NCI-H524 treated with DMSO at 0.1 percent for 48 hours (cell line): ENCODE measurements around the gene IL31RA.
"Not testable (repeated sequence)": the region's sequence is repeated elsewhere in the genome, so short reads cannot be mapped to it uniquely, and the experiment has no call there.

Experiments used
- DNase-seq: peaks from one replicate; lab custom pipeline; 2025; lab: John Stamatoyannopoulos, UW

The IL31RA gene

GRCh38 chr5:55925712-55926111 is 74.6 kb downstream of the IL31RA start:
- DNase-seq, result no peak

DNA sequence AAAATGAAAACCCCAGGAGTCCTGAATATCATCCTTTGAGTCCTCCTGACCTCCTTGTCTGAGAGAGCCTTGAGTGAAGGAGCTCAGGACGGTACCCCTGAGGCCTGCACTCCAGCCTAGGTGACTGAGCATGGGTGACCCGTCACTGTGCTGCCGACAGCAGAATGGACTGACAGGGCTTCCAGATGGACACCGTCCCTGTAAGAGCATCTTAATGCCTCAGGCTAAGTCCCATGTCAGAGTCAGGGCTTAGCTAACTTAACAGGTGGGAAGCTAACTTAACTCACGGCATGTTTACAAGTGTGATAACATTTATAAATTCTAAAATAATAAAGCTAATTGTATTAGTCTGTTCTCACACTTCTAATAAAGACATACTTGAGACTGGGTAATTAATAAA is 75.3 kb downstream of the IL31RA start:
- no peak for DNase-seq

DNA sequence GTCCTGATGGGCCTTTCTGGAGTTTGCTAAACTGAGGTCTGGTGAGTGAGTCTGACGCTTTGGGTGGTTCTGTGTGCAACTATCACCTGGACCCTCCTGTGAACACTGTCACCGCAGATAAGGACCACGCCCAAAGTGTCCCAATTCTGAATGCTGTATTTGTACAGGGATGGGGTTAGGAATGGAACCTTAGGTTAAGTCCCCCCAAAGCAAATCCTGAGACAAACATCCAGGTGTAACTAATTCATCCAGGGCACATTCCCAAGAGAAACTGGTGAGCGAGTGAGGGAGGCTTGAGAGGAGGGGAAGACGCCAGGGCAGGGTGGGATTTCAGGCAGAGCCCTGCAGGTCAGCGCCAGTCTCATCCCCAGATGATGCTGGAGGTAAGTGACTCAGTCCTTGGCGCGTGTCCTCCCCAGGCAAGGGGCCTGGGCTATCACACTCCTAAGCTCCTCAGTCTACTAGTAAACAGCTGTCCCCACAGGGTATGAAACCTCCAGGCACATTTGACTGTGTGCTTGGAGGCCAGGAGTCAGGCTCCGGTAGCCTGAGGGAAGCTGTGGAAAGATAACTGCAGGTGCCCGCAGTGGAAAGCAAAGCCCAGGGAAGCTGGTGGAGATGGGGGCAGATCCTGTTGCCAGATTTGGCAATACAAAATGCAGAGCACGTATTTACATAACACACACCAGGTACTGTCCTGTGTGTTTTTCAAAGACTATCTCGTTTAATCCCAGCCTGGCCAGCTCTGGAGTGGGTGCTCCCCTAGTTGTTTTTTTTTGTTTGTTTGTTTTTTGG is 76.9 kb downstream of the IL31RA start:
- no peak for DNase-seq

DNA sequence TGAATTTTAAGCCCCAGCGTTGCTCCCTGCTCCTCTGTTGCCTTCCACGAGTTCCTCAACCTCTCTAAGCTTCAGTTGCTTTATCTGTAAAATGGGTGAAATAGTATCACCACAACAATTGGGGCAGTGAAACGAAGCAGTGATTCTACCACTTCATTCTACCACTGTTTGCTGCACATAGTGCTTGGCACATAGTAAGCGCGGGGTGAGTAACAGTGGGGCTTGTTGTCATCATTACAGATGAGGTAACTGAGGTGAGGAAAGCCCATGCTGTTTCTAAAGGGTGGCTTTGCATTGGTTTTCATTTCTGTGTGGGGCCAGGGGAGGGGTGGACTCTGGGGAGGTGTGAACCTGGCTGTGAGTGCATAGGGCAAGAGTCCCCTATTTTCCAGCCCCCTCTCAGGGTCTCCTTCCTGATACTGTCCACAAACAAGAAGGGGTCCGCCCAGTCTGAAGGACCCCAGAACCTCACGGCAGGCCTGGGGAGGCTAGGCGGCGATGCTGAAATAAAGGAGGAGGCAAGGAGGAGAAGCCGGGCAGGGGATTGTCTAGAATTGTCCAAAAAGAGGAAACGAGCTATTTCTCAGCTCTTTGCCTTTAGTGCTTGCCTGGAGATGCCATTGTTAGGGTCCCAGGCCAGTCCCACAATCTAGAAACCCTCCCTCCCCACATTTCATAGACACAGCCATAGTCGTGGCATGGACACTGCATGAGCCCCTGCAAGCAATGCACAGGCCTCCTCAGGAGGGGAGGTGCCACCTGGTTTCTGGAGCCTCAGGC is 78.1 kb downstream of the IL31RA start:
- DNase-seq, result no peak

GRCh38 chr5:55932700-55933099 is 81.5 kb downstream of the IL31RA start:
- no peak for DNase-seq

- DNase-seq, result no peak
Measured at GRCh38 chr5:55933377-55934114, 82.4 kb downstream of the IL31RA start.

DNA sequence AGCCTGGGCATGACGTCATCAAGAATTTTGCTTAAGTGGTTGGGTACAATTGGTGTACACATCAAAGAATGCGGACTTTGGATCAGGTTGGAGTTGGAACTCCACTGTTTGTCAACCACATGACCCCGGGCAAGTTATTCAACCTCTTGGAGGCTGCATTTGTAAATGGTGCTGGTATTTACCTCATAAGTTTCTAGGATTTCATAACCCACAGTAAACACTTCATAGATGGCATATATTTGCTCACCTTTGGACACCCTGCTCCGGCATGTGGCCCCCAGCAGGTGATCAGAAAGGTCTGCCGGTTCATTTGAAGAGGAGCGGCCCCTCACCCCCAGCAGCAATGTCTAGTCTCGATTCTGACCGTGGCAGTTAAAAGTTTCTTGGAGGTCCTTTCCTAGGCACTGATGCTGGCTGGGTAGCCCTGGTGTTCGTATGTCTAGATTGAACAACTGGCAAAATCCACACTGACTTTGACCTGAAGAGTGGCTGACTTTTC is 83.0 kb downstream of the IL31RA start:
- DNase-seq, result no peak

DNA sequence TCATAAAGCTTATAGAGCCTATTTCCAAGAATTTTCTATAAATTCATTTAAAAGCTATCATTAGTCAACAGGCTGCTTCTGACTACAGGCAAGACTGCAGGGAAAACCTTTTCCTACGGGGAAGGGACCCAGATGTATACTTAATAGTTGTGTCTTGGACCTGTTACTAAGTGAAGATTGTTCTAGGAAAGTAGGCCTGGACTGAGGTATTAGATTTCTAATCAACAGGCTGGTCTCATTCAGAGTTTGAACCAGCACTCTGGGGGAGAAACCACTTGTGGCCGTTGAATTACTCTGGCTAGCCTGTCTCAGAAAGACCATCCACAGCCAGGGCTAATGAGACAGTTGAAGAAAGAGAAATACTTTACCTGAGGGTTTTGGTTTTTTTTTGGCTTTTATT is 83.6 kb downstream of the IL31RA start:
- DNase-seq, result no peak

DNA sequence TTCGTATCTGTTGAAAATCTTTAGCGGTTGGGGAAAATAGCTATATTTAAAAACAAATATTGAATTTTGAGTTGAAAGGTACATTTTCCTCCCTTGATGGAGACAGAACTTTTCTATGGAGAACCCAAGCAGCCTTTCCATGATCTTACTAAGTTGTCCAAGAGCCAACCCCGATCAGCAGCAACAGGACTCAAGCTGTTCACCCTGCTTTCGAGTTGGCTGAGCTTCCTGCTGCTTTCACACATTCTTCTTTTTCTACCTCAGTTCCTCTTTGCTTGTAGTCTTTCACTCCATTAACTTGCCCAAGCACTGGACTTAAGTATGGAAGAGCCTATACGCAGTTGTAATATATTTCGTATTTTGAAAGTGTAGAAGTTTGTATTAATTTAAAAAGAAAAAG is 84.2 kb downstream of the IL31RA start:
- DNase-seq, result no peak

DNA sequence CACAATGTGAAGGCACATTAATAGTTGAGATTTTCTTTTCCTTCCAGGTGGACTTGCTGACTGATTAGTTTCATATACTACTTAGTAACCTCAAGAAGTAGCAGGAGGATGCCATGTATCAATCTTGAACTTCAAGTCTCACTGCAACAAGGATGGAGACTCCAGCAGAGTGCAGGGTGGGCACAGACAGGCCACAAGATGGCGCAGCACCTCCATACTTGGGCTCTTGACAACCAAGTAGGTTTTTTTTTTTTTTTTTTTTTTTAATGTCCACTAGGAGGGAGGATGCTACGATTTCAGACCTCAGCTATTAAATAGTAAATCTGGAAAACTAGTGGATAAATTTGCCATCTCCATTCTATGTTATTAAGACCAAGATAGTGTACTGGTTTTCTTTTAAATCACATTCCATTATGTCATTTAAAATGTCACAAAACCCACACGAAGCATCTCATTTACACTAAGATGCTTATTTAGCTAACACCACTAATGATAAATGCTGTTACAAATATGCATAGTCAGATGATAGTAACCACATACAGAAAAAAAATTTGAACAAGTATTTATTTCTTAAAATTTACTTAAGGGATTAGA is 85.0 kb downstream of the IL31RA start:
- DNase-seq, result no peak

GRCh38 chr5:55937598-55937997 is 86.4 kb downstream of the IL31RA start:
- DNase-seq, result not testable (repeated sequence)

DNA sequence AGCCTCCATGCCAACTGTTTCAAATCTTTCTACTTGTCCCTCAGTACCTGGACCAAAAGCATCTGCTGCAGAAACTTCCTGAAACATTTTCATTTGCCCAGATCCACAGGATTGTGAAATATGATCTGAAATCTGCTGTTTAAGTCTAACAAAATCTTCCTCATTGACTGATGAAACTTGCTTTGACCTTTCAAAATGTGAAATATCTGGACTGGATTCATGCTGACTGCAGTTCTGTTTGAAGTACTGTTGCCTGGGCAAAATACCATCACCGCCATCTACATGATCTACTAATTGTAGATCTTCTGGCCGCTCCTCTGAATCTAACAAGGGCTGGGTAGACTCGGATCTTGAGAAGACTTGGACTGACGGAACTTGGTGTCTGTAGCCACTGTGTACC is 90.0 kb downstream of the IL31RA start:
- not testable (repeated sequence) for DNase-seq

GRCh38 chr5:55959208-55959607 is 108.1 kb downstream of the IL31RA start:
- no peak for DNase-seq

GRCh38 chr5:55960779-55961178 is 109.6 kb downstream of the IL31RA start:
- DNase-seq, result no peak

DNA sequence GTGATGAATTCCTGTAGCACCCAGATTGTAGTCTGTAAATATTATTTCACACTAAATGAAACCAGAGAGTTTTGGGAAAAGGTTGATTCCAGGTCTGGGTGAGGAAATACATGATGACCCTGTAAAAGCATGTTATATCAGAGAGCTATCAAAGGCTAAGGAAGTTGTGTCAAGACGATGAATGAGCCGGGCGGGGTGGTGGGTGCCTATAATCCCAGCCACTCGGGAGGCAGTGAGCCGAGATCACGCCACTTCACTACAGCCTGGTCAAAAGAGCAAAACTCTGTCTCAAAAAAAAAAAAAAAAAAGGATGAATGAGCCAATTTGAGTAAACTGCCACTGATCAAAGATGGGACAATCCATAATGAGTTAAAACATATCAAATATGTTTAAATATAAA is 114.4 kb downstream of the IL31RA start:
- no peak for DNase-seq

GRCh38 chr5:55966284-55966683 is 115.1 kb downstream of the IL31RA start:
- no peak for DNase-seq

DNA sequence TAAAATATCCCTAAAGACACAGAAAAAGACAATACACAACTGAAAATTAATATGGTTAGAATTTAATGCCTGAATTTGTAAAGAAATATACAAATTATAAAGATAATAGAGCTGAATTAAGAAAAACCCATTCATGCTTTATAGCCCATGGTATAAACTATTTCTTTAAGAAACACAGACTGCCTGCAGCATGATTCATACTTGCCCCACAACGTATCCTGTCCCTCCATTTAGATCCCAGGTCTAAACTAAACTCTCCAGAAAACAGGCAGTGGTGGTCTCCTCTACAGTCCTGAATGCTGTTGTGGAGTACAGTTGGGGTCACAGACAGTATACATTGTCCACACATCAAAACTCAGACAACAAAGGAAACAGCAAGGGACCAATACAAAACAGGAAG is 118.8 kb downstream of the IL31RA start:
- no peak for DNase-seq
